Vagina (tissue), 2 donors: Measurements from ENCODE around the gene NES. TPM values are rescaled to one million over a fixed set of nuclear protein-coding genes. Genes with fewer than 3 reads are reported as not detected.

ENCODE experiments used
- DNase-seq, 2 donors: peaks; one replicate each; pipeline ENCODE4 v3.0.0-alpha.2; 2017; ENCODE audit errors: extremely low spot score in 2 of 2
- H3K27ac ChIP-seq: fragments of 200-600 bp; sonication (generic); one replicate; pipeline ENCODE4 v1.5.1; 2019
- H3K27me3 ChIP-seq: fragments of 200-600 bp; sonication (generic); one replicate; pipeline ENCODE4 v1.5.1; 2019
- H3K36me3 ChIP-seq, 2 donors: fragments of 200-600 bp; sonication (generic); one replicate each; pipeline ENCODE4 v1.5.1; 2017 to 2019
- H3K4me1 ChIP-seq: fragments of 200-600 bp; sonication (generic); one replicate; pipeline ENCODE4 v1.5.1; 2019
- H3K4me3 ChIP-seq, 2 donors: fragments of 200-600 bp; sonication (generic); 1 replicate in 1 of 2; 2 replicates in 1 of 2; pipeline ENCODE4 v1.5.1; 2016 to 2019
- H3K9me3 ChIP-seq: fragments of 200-600 bp; sonication (generic); one replicate; pipeline ENCODE4 v1.5.1; 2019
- CTCF ChIP-seq, 3 experiments: fragments of 450-650 bp in 2 of 3; fragments of 200-600 bp in 1 of 3; sonication (generic) in 1 of 3; IDR thresholded peaks; one replicate each; pipeline ENCODE4 v1.5.1; 2017 to 2019; ENCODE audit warnings: antibody characterized with exemption in 3 of 3, mild to moderate bottlenecking in 2 of 3, moderate library complexity in 2 of 3
- POLR2A ChIP-seq, 2 donors: fragments of 450-650 bp; IDR thresholded peaks; one replicate each; pipeline ENCODE4 v1.6.1; 2017; ENCODE audit warnings: antibody characterized with exemption in 2 of 2, mild to moderate bottlenecking in 2 of 2, moderate library complexity in 2 of 2
- POLR2AphosphoS5 ChIP-seq, 2 donors: sonication (generic); formaldehyde crosslinking; IDR thresholded peaks; one replicate each; pipeline ENCODE4 v1.9.0; 2017; ENCODE audit warnings: antibody characterized with exemption in 2 of 2, mild to moderate bottlenecking in 2 of 2, low read depth in 1 of 2; ENCODE audit not compliant: insufficient read depth in 1 of 2
- intact Hi-C: fragments of 100-400 bp; cut with DNase I; formaldehyde crosslinking; loops from one replicate; pipeline ENCODE4 v1.15.1; 2023
- total RNA-seq: library from RNA; depleted of rRNA; stranded (reverse); fragments of >200 nt; gene quantifications from one replicate; pipeline ENCODE4 v1.2.3, GENCODE V29; 2016

Gene NES
- total RNA-seq, 1 donor from 2014 or later = 16.0 TPM

GRCh38 chr1:156648951-156649350 is 28.3 kb downstream of the NES start:
- DNase-seq = no peak
- TF ChIP-seq POLR2AphosphoS5 (IDR thresholded peaks at IDR 0.05; ENCODE audit: insufficient read depth in 1 of 2, low read depth in 1 of 2) = no peak
- no peak for TF ChIP-seq CTCF (IDR thresholded peaks at IDR 0.05)
- TF ChIP-seq POLR2A (IDR thresholded peaks at IDR 0.05) = no peak
- Histone ChIP-seq H3K4me1 (no peaks in the 10 kb centered on the region), H3K27ac (no peak overlapping the region), H3K9me3 (no peaks in the 10 kb centered on the region), H3K36me3 (no peaks in the 10 kb centered on the region), H3K27me3 (no peaks in the 10 kb centered on the region), H3K4me3 (no peak overlapping the region)
- intact Hi-C loops = no loop called here

- no peak overlapping the region for H3K27ac ChIP-seq
- H3K4me1 ChIP-seq = no peaks in the 10 kb centered on the region
- H3K36me3 ChIP-seq = no peaks in the 10 kb centered on the region
- intact Hi-C loops = no loop called here
- H3K9me3 ChIP-seq = no peaks in the 10 kb centered on the region
- H3K27me3 ChIP-seq = no peaks in the 10 kb centered on the region
- TF ChIP-seq POLR2AphosphoS5 (IDR thresholded peaks at IDR 0.05; ENCODE audit: insufficient read depth in 1 of 2, low read depth in 1 of 2) = no peak
- no peak for TF ChIP-seq POLR2A (IDR thresholded peaks at IDR 0.05)
- TF ChIP-seq CTCF (IDR thresholded peaks at IDR 0.05) = no peak
- no peak overlapping the region for H3K4me3 ChIP-seq
- no peak for DNase-seq
Measured at GRCh38 chr1:156648496-156648895, 28.7 kb downstream of the NES start.

DNA sequence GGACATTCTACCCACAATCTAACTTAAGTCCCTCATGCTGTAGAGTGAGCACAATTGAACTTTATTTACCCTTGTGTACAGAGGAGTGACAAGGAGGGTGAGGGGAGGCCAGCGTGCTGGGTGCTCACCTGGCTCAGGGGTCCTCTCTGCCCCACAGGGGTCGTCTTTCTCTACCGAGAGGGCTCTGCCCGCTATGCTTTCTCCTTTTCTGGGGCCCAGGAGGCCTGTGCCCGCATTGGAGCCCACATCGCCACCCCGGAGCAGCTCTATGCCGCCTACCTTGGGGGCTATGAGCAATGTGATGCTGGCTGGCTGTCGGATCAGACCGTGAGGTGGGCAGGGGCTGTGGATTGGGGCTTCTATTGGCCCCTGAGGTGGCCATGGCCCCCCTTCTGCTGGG is 29.9 kb downstream of the NES start:
- H3K27me3 ChIP-seq = no peaks in the 10 kb centered on the region
- H3K4me3 ChIP-seq = no peak overlapping the region
- H3K9me3 ChIP-seq = no peaks in the 10 kb centered on the region
- H3K27ac ChIP-seq = no peak overlapping the region
- intact Hi-C loops = no loop called here
- H3K4me1 ChIP-seq = peaks cover 2% of the 10 kb centered on the region
- no peak for TF ChIP-seq POLR2A (IDR thresholded peaks at IDR 0.05)
- TF ChIP-seq CTCF (IDR thresholded peaks at IDR 0.05) = no peak
- no peak for TF ChIP-seq POLR2AphosphoS5 (IDR thresholded peaks at IDR 0.05; ENCODE audit: insufficient read depth in 1 of 2, low read depth in 1 of 2)
- no peaks in the 10 kb centered on the region for H3K36me3 ChIP-seq
- DNase-seq = no peak

GRCh38 chr1:156646738-156647211 is 30.4 kb downstream of the NES start:
- Histone ChIP-seq H3K27ac (no peak overlapping the region), H3K4me3 (no peak overlapping the region), H3K4me1 (peaks cover 8% of the 10 kb centered on the region), H3K36me3 (no peaks in the 10 kb centered on the region), H3K9me3 (no peaks in the 10 kb centered on the region), H3K27me3 (no peaks in the 10 kb centered on the region)
- intact Hi-C loops = no loop called here
- no peak for TF ChIP-seq CTCF (IDR thresholded peaks at IDR 0.05)
- no peak for TF ChIP-seq POLR2A (IDR thresholded peaks at IDR 0.05)
- TF ChIP-seq POLR2AphosphoS5 (IDR thresholded peaks at IDR 0.05; ENCODE audit: insufficient read depth in 1 of 2, low read depth in 1 of 2) = no peak
- no peak for DNase-seq

DNA sequence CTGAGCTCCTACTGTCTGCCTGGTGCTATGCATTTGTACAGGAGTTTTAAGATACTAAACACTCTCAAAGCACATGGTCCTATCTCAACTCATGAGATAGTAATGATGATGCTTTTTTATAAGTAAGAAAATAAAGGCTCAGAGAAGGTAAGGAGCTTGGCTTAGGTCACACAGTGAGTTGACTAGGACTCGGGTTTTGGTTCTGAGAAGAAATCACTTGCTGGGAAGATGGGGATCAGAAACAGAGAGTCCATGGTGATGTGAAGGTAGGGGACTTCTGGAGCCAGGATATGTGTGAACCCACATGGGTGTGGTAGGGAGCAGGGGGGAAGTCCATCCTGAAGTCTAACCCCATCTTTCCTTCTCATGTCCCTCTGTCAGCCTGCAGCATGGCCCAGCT is 31.5 kb downstream of the NES start:
- intact Hi-C loops = no loop called here
- H3K36me3 ChIP-seq = no peaks in the 10 kb centered on the region
- DNase-seq = no peak
- TF ChIP-seq POLR2AphosphoS5 (IDR thresholded peaks at IDR 0.05; ENCODE audit: insufficient read depth in 1 of 2, low read depth in 1 of 2) (no peak), POLR2A (IDR thresholded peaks at IDR 0.05) (no peak), CTCF (IDR thresholded peaks at IDR 0.05) (no peak)
- H3K27ac ChIP-seq = no peak overlapping the region
- no peaks in the 10 kb centered on the region for H3K27me3 ChIP-seq
- no peaks in the 10 kb centered on the region for H3K9me3 ChIP-seq
- H3K4me1 ChIP-seq = peaks cover 17% of the 10 kb centered on the region
- H3K4me3 ChIP-seq = no peak overlapping the region
